Measurements from ENCODE around the gene PEX5L.

The PEX5L gene

GRCh38 chr3:180078592-180078991 lies 41.9 kb upstream of the PEX5L start:
- H3K9me3 ChIP-seq (ENCODE audit: insufficient read depth, low read length) = no peaks in the 10 kb centered on the region
- H3K4me2 ChIP-seq (ENCODE audit: low read depth, low read length, poor library complexity, severe bottlenecking) = no peak overlapping the region
- no peaks in the 10 kb centered on the region for H3K9me2 ChIP-seq (replicated peaks; ENCODE audit: insufficient read depth, low read length)
- H3K36me3 ChIP-seq (ENCODE audit: low read length) = no peaks in the 10 kb centered on the region
- H3K9ac ChIP-seq (ENCODE audit: low read length) = no peak overlapping the region
- H2AFZ ChIP-seq (ENCODE audit: low read depth, low read length, severe bottlenecking) = no peak overlapping the region
- no peak overlapping the region for H3K27ac ChIP-seq (ENCODE audit: low read depth, low read length)
- no peaks in the 10 kb centered on the region for H3K27me3 ChIP-seq (ENCODE audit: low read length)
- H3F3A ChIP-seq (ENCODE audit: insufficient read depth) = no peaks in the 10 kb centered on the region
- H3K4me3 ChIP-seq (ENCODE audit: insufficient read depth, low read length, poor library complexity, severe bottlenecking) = no peak overlapping the region
- TF ChIP-seq, protein P1, sequence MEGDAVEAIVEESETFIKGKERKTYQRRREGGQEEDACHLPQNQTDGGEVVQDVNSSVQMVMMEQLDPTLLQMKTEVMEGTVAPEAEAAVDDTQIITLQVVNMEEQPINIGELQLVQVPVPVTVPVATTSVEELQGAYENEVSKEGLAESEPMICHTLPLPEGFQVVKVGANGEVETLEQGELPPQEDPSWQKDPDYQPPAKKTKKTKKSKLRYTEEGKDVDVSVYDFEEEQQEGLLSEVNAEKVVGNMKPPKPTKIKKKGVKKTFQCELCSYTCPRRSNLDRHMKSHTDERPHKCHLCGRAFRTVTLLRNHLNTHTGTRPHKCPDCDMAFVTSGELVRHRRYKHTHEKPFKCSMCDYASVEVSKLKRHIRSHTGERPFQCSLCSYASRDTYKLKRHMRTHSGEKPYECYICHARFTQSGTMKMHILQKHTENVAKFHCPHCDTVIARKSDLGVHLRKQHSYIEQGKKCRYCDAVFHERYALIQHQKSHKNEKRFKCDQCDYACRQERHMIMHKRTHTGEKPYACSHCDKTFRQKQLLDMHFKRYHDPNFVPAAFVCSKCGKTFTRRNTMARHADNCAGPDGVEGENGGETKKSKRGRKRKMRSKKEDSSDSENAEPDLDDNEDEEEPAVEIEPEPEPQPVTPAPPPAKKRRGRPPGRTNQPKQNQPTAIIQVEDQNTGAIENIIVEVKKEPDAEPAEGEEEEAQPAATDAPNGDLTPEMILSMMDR (IDR thresholded peaks at IDR 0.05; ENCODE audit: insufficient read depth, low read length, poor library complexity, severe bottlenecking) = no peak
- TF ChIP-seq EZH2phosphoT487 (conservative IDR thresholded peaks at IDR 0.05; ENCODE audit: low read length) = no peak
- no peaks in the 10 kb centered on the region for H3K79me2 ChIP-seq (ENCODE audit: insufficient read depth, low read length)
- no peaks in the 10 kb centered on the region for H4K20me1 ChIP-seq (ENCODE audit: low read depth, low read length)

GRCh38 chr3:180073561-180073960 lies 36.8 kb upstream of the PEX5L start:
- H3K79me2 ChIP-seq (ENCODE audit: insufficient read depth, low read length) = no peaks in the 10 kb centered on the region
- H4K20me1 ChIP-seq (ENCODE audit: low read depth, low read length) = no peaks in the 10 kb centered on the region
- no peak overlapping the region for H3K27ac ChIP-seq (ENCODE audit: low read depth, low read length)
- H3K9ac ChIP-seq (ENCODE audit: low read length) = no peak overlapping the region
- H3K36me3 ChIP-seq (ENCODE audit: low read length) = no peaks in the 10 kb centered on the region
- no peaks in the 10 kb centered on the region for H3K9me2 ChIP-seq (replicated peaks; ENCODE audit: insufficient read depth, low read length)
- no peaks in the 10 kb centered on the region for H3K27me3 ChIP-seq (ENCODE audit: low read length)
- no peaks in the 10 kb centered on the region for H3K9me3 ChIP-seq (ENCODE audit: insufficient read depth, low read length)
- no peak overlapping the region for H3K4me2 ChIP-seq (ENCODE audit: low read depth, low read length, poor library complexity, severe bottlenecking)
- H3F3A ChIP-seq (ENCODE audit: insufficient read depth) = no peaks in the 10 kb centered on the region
- H2AFZ ChIP-seq (ENCODE audit: low read depth, low read length, severe bottlenecking) = no peak overlapping the region
- no peak overlapping the region for H3K4me3 ChIP-seq (ENCODE audit: insufficient read depth, low read length, poor library complexity, severe bottlenecking)
- TF ChIP-seq, protein P1 (IDR thresholded peaks at IDR 0.05; ENCODE audit: insufficient read depth, low read length, poor library complexity, severe bottlenecking) = no peak
- TF ChIP-seq EZH2phosphoT487 (conservative IDR thresholded peaks at IDR 0.05; ENCODE audit: low read length) = no peak

- Histone ChIP-seq H3K9me2 (replicated peaks; ENCODE audit: insufficient read depth, low read length) (no peaks in the 10 kb centered on the region), H3K4me2 (ENCODE audit: low read depth, low read length, poor library complexity, severe bottlenecking) (no peak overlapping the region), H3K4me3 (ENCODE audit: insufficient read depth, low read length, poor library complexity, severe bottlenecking) (no peak overlapping the region), H3K9me3 (ENCODE audit: insufficient read depth, low read length) (no peaks in the 10 kb centered on the region), H4K20me1 (ENCODE audit: low read depth, low read length) (no peaks in the 10 kb centered on the region), H3F3A (ENCODE audit: insufficient read depth) (no peaks in the 10 kb centered on the region), H2AFZ (ENCODE audit: low read depth, low read length, severe bottlenecking) (no peak overlapping the region), H3K9ac (ENCODE audit: low read length) (no peak overlapping the region), H3K27ac (ENCODE audit: low read depth, low read length) (no peak overlapping the region), H3K36me3 (ENCODE audit: low read length) (no peaks in the 10 kb centered on the region), H3K27me3 (ENCODE audit: low read length) (no peaks in the 10 kb centered on the region), H3K79me2 (ENCODE audit: insufficient read depth, low read length) (no peaks in the 10 kb centered on the region)
- TF ChIP-seq, protein P1 (IDR thresholded peaks at IDR 0.05; ENCODE audit: insufficient read depth, low read length, poor library complexity, severe bottlenecking) = no peak
- no peak for TF ChIP-seq EZH2phosphoT487 (conservative IDR thresholded peaks at IDR 0.05; ENCODE audit: low read length)
These were observed 36.0 kb upstream of the PEX5L start for GRCh38 chr3:180072786-180073185.
